Stimulated activated CD4-positive, alpha-beta T cell treated with anti-CD3 and anti-CD28 coated beads, Interleukin-15, amount 100 ng/mL, for 1 hour (primary cell): ENCODE results near the gene MYH6.
"Not testable (repeated sequence)": the region's sequence is repeated elsewhere in the genome, so short reads cannot be mapped to it uniquely, and the experiment has no call there.

Experiments used
- DNase-seq, 2 donors: peaks; one replicate each; pipeline ENCODE4 v3.0.0-alpha.2; 2020; ENCODE audit warnings: low read depth in 1 of 2, low spot score in 1 of 2

Gene MYH6

DNA sequence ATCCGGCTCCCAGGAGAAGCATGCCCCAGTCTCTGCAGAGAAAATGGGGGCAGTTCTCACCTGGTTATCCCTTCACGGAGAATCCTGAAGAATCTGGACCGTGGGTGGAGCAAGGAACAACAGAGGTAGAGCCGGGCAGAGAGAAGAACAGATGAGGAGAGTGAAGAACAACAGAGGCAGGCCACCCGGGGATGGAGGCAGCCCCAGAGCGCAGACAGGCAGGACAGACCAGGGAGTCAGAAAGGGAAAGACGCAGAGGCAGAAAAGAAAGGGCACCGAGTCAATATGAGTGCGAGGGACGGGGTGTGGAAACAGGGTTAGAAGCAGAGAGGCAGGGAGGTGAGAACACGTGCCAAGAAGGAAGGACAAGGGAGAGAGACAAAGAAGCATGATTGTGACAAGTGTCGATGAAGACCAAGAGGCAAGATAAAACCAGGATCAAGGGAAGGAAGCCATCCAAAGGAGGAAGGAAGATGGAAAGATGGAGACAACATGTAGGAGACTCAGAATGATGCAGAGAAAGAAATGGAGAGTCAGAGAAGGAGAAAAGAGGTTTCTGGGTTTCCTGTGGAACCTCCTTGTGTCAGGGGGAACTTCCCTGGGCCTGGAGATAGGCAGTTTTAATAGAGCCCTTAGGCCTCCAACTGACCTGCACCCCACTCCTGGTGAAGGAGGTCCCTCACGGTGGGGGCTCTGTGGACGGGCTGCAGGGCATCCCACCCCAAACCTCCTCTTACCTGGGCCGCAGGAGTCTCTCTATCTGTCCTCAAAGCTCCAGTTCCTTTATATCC is at the start of gene MYH6:
Gene MYH6 (minus strand): TSS at position 758 of the 791 bp plus-strand sequence. CDS start 1,050 bp downstream, outside the sequence.
- no peak for DNase-seq

DNA sequence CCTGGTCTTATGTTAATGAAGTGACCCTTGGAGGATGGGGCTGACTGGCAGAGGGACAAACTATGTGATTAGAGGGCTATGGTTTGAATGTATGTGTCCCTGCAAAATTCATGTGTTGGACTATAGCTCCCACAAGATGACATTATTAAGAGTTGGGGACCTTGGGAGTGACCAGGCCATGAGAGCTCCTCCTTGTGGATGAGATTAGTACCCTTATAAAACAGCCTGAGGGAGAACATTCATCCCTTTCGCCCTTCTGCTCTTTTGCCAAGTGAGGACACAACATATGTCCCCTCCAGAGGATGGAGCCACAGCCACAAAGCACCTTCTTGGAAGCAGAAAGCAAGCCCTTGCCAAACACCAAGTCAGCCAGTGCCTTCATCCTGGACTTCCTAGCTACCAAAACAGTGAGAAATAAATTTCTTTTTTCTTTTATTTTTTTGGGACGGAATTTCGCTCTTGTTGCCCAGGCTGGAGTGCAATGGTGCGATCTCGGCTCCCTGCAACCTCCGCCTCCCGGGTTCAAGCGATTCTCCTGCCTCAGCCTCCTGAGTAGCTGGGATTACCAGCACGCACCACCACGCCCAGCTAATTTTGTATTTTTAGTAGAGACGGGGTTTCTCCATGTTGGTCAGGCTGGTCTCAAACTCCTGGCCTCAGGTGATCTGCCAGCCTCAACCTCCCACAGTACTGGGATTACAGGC is 49.0 kb upstream of the MYH6 start:
- not testable (repeated sequence) for DNase-seq

DNA sequence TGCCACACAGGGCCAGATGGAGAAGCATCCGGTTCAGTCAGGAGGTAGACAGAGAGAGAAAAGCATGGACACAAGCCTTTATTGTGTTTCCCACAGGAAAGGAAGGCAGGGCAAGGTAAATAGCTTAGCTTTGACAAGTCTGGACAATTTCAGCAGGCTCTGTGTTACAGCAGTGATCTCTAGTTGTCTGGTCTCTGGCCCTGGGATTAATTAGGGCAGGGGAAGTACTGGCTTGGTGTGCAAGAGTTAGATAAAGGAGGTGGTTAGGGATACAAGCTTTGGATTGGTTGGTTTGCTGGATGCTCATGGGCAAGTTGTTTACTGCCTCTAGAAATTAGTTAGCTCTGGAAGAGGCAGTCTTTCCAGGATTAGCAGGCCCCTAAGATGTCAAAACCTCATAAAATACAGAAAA is 46.4 kb upstream of the MYH6 start:
- DNase-seq, result no peak

DNA sequence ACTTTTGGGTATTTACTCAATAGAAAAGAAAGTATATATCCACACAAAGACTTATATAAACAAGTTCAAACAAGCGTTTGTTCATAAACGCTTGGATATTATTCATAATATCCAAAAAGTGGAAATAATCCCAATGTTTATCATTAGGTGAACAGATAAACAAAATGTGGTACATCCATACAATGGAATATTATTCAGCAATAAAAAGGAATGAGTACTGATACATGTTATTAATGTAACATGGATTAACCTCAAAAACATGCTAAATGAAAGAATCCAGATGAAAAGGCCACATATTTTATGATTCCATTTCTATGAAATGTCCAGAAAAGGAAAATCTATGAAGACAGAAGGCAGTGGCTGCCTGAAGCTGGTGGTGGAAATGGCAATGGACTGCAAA is 44.2 kb upstream of the MYH6 start:
- DNase-seq, result no peak

DNA sequence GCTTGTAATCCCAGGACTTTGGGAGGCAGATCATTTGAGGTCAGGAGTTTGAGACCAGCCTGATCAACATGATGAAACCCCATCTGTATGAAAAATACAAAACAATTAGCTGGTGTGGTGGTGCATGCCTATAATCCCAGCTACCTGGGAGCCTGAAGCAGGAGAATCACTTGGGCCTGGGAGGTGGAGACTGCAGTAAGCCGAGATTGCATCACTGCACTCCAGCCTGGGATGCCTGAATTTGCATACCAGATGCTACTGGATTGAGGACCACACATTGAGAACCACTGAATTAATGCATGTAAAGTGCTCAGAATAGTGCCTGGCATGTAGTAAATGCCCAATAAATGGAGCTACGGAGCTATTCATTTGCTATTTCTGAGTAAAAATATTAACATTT is 42.3 kb upstream of the MYH6 start:
- DNase-seq, result no peak

DNA sequence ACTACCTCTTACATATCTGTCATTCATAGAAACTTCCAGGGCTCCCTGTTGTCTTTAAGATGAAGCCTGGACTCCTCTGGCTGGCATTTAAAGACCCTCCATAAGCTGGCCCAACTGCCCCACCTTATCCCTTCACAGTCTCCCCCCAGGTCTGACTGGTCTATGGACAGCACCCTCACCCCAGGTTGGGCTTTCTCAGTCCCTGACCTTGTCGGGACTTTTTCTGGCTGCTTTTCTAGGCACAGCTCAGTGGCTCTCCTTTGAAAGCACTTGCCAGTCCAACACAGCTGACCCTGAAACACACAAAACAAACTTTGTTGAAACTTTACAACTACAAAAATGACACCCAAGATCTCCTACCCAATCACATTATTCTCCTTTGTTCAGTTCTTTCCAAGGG is 41.2 kb upstream of the MYH6 start:
- no peak for DNase-seq

DNA sequence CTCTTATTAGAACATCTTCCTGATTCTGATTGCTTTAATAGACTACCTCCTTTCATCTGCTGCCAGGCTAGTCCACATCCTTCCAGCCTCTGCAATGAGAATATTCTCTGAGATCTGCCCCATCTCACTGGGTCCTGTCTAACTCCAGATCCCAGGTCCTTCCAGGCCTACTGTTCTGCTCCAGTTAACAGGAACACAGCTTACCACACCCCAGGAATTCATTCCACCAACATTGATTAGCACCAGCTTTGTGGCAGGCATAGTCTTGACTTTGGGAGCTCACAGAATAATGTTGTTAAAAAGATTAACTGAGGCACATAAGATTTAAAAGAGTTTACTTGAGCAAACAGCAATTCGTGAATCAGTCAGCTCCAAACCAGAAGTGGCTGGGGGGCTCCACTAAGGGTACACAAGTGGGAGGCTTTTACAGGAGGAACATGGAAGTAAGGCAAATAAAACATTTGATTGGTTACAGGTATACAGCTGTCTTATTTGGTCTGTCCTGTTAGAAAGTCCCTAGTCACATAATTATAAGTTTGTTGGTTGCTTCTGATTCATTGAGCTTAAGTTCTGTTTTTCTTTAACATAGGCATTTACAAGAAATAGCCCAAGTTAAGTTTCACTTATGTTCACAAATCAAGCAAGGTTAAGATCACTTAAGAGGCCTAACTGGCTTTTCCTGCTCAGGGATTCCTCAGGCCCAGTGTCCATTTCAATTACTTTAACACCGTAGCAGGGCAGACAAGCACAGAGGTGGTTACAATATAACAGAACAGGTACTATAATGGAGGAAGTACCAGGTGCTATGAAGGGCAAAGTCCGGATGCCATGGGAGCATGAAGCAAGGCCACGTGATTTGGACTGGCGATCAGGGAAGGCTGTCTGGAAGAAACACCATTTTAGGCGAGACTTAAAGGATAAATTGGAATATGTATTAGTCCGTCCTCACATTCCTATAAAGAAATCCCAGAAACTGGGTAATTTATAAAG is 39.6 kb upstream of the MYH6 start:
- DNase-seq, result no peak

DNA sequence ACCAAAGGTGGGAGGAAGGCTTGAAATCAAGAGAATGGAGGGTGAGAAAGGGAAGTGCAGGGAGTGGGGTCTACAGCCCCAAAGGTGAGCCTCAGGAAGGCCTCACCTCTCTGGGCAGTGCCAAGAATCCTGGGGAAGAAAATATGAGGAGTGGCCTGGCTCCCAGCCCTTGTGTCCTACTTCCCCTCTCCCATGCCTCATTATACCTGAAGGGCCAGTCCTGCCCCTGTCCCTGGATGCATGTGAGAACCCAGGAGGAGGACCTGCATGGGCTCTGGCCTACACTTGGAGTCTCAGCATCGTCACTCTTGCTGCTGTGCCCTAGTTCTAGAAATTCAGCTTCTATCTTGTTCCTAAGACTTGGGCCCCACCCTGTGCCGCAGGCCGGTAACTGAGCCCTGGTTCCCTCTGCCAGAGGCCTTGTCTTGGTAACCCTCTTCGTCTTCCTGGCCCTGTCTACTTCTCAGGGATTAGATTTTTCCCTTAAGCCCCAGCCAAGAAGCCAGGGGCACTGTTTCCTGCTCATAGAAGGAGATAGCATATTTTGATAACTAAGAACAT is 38.3 kb upstream of the MYH6 start:
- no peak for DNase-seq

DNA sequence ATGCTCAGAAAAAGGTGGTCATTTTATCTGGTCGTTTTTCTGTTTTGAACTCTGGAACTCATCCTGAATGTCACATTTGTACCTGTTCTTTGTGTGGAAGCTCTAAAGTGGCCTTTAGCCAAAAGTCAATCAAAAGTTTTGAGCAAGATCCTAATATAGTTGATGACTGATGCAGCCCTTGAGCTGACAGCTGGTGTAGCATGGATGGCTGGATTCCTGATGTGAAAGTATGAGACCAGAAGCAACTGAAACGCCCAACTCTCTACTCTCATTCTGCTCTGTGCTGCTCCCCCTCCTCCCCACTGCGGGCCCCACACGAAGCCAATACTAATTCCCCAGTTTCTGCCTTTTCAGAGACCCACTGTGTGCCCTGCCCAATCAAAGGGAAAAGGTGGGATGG is 37.7 kb upstream of the MYH6 start:
- no peak for DNase-seq

DNA sequence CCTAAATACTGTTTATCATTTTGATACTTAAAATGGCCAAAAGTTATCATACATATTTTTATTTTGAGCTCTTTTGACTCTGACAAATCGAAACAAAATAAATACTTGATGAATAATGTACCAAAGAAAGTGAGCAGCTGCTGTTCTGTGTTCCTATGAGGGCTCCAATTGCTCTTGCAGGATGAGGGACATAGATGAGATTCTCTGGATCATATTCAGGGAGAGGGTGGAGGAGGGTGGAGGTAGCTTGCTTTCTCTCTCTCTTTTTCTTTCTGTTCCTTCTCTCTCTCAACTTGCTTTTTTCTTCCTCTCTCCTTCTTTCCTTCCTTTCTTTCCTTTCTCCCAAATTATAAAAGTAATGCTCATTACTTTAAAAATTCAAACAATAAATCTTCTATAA is 36.2 kb upstream of the MYH6 start:
- no peak for DNase-seq

DNA sequence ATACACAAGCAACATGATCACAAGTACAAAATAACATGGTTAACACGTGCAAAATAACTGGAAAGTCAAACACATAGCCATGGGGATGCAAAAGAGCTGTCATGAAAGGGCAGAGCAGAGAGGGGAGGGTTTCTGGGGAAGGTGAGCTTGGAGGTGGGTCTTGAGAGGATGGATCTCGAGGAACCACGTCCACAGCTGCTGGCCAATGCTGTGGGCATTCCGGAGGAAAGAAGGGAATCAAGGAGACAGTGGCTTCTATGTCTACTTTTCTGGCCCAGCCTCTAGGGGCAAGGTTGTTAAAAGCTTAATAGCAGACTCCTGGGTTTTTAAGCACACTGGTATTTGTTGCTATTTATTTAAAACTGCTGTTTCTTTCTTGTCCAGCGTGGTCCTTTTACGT is 35.8 kb upstream of the MYH6 start:
- DNase-seq, result no peak

DNA sequence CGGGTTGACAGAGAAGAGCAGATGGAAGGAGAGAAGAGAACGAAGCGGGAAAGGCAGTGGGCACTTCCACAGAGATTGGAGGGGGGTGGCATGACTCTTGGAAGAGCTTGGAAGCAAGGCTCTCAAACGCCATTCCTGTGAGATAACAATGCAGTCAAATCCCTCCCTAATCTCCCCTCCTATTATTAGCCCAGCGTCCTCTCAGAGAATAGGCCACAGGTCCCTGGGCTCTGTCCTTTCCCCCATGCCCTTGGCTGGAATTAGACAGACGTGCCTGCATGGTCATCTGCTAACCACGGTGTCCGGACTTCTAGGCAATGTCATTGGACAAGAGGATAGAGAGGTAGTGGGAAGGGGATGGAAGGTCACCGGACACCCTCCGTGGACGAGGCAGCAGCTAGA is 35.3 kb upstream of the MYH6 start:
- no peak for DNase-seq

DNA sequence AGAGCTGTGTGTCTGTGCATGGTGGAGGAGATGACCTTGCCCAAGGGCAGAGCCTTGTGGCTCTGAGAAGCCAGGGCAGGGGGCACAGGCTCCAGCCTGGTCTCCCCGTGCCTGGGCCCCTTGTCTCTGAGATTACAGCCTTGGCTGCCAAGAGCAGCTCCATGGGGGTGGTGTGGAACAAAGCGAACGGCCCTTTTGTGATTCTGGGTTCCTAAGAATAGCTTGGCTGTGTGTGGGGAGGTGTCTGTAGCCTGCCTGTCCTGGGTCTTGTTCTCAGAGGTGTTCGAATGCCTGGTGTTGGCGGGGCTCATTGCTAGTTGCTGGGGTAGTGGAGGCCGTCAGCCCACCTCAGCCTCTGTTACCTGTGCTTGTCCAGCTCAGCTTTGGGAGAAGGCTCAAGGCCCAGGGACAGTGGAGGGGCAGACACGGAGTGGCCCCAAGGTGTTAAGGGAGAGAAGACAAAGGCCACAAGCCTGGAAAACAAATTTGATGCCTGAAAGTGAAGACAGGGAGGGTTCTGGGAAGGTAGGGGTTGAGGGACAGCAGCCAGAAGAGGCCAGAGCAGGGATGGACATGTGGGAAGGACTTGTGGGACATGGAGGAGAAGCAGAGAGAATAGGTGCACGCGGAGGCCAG is 34.8 kb upstream of the MYH6 start:
- DNase-seq, result no peak

DNA sequence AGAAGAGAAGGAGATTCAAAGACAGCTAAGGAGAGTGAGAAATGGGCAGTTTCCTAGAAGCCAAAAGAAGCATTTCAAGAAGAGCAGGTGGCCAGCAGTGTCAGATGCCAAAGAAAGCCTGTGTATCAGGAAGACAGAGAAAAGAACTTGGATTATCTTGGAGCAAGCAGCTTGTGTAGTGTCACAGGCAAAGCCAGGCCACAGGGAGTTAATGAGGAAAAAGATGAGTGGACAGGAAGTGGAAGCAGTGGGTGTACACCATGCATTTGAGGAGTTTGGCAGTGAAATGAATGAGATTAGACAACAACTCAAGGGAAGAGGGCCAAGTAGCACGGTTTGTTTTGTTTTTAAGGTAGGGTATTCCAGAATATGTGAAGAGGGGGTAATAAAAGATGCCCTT is 33.0 kb upstream of the MYH6 start:
- no peak for DNase-seq

DNA sequence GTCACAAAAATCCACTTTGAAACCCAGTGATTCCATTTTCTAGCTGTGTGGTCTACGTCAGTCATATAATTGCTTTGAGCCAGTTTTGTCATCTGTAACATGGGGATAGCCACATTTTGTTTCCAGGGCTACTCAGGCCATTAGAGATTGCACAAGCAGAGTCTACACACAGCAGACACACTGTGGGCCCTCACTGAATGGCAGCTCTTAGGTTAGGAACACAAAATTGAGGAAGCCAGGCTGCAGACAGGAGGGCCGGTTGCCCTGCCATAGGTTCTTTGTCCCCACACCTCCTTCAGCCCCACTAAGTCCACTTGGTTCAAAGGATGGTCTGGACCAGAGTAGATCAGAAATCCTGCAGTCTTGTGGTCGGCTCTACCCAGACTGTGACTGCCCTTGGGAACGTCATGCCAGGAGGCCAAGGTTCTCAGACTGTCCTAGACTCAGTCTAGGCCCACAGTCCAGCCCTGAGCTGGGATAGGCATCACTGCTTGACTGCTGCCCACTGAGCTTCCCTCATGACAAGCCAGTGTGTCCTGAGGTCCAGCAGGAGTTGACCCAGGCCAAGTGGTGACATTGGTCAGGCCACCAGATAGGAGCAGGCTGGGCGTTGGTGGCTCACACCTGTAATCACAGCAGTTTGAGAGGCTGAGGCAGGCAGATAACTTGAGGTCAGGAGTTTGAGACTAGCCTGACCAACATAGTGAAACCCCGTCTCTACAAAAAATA is 31.2 kb upstream of the MYH6 start:
- no peak for DNase-seq

DNA sequence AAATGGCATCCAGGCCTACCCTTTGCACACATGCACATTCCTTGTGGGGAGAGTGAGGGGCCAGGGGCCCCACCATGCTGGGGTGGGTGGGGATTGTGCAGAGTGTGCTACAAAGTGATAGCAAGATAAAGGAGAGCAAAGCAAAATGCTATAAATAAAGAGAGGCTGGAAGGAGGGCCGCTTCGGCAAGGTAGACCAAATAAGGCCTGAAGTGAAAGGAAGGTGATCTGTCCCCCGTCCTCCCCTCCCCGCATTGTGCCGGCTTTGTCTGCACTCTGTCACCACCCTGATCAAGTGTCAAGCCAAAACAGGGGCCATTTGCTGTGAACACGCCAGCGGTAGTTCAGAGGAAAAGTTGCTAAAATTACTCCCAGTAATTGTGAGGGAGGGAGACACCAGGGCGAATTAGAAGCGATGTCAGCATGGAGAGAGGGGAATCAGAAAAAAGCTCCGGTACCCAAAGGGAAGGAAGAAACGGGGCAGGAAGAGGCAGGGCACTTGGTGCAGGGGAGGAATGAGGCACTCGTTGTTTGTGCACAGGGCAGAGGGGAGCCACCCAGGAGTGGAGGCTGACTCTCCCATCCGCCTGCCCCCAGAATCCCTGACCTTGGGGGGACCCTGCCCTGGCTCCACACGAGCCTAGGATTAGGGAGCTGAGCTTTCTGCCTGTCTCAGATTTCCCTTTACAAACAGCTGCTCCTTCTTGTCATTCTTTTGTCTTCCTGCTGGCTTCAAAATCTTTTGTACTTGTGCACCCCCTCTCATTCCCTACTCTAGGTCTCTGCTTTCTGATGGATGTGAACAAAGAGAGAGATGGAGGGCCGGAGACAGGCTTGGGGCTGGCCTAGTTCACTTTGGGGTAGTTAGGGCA is 30.3 kb upstream of the MYH6 start:
- DNase-seq, result no peak

DNA sequence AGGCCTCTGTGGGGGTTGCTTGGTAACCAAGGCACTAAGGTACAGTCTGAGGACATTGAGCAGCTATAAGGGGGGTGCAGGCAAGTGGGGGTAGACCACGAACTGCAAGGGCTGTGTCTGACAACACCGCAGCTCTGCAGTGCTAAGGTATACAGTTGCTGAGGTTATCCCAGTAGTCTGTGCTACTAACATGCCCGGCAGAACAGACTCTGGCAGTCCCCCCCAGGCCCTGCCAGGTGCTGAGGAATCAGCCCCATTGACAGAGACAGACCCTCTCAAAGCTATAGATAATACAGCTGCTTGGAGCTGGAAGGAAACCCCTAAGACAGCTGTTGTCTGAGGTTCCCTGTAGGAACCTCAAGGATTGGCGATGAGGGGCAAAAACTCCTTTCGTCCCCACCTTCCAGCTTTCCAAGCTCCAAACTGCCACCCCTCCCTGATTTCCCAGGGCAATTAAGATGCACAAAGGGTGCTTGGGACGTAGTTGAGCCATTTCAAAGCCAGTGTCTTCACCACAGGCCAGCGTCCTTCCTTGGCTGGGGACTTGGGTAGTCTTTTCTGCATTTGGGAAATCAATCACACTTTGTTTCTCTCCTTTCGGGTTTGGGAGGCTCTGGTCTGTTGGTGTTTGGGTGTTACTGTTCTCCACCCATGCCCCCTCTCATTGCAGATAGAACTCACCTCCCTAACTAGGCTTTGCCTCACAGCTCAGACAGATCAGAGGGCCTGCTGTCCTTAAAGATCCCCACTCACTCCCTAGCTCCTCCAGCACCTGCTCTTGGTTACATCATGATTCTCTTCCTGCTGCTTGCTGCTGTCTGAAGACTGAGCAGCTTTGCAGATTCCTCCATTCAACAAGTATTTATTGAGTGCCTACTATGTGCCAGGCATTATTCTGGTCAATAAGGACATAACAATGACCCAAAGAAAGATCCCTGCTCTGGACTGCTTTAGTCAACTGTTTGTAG is 29.3 kb upstream of the MYH6 start:
- DNase-seq, result no peak
